HL-60 (cell line): ENCODE measurements around the gene HSD17B13.

ENCODE experiments used
- CTCF ChIP-seq: IDR thresholded peaks from one replicate; pipeline ENCODE4 v1.5.1; 2011; ENCODE audit warnings: low read length, control low read depth, inconsistent platforms; ENCODE audit not compliant: insufficient read depth
- GABPA ChIP-seq: IDR thresholded peaks from 2 replicates; pipeline ENCODE4 v1.6.1; 2012; ENCODE audit warnings: low read depth

GRCh38 chr4:87298362-87298761 is 24.3 kb downstream of the HSD17B13 start:
- no peak for TF ChIP-seq GABPA
- TF ChIP-seq CTCF, result no peak
